NT2/D1 (cell line): Measurements from ENCODE around the gene PIGU.

Experiments used
- YY1 ChIP-seq: IDR thresholded peaks from 2 replicates; pipeline ENCODE4 v1.6.1; 2011; ENCODE audit not compliant: insufficient read length, insufficient read depth
- ZNF274 ChIP-seq: IDR thresholded peaks from 2 replicates; pipeline ENCODE4 v1.6.1; 2011; ENCODE audit warnings: mild to moderate bottlenecking, low read depth, low read length

- TF ChIP-seq YY1 (no peak), ZNF274 (no peak)
Observed at GRCh38 chr20:34578025-34578424, 98.9 kb downstream of the PIGU start.
